ENCODE data around the gene RGS3. TPM values are rescaled to one million over a fixed set of nuclear protein-coding genes. Genes with fewer than 3 reads are reported as not detected.
"Not testable (repeated sequence)": the region's sequence is repeated elsewhere in the genome, so short reads cannot be mapped to it uniquely, and the experiment has no call there.

The RGS3 gene
- total RNA-seq, 4 donors from 2014 or later, result 16.2 to 75.6 (median 54.9) TPM

- no peak overlapping the region for H3K27ac ChIP-seq
- H3K27me3 ChIP-seq, result no peaks in the 10 kb centered on the region
- no peaks in the 10 kb centered on the region for H3K9me3 ChIP-seq
- intact Hi-C loops (cut with DNase I; ENCODE audit: low total_unique reads), result no loop called here
- DNase-seq, result no peak
- no peak overlapping the region for H3K4me3 ChIP-seq
- H3K36me3 ChIP-seq, result no peaks in the 10 kb centered on the region
- TF ChIP-seq, protein P1, sequence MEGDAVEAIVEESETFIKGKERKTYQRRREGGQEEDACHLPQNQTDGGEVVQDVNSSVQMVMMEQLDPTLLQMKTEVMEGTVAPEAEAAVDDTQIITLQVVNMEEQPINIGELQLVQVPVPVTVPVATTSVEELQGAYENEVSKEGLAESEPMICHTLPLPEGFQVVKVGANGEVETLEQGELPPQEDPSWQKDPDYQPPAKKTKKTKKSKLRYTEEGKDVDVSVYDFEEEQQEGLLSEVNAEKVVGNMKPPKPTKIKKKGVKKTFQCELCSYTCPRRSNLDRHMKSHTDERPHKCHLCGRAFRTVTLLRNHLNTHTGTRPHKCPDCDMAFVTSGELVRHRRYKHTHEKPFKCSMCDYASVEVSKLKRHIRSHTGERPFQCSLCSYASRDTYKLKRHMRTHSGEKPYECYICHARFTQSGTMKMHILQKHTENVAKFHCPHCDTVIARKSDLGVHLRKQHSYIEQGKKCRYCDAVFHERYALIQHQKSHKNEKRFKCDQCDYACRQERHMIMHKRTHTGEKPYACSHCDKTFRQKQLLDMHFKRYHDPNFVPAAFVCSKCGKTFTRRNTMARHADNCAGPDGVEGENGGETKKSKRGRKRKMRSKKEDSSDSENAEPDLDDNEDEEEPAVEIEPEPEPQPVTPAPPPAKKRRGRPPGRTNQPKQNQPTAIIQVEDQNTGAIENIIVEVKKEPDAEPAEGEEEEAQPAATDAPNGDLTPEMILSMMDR (IDR thresholded peaks at IDR 0.05), result no peak
- TF ChIP-seq POLR2A (IDR thresholded peaks at IDR 0.05), result no peak
- H3K4me1 ChIP-seq, result no peaks in the 10 kb centered on the region
These were observed 172.1 kb downstream of the RGS3 start for GRCh38 chr9:113635586-113635985.

- TF ChIP-seq POLR2A (IDR thresholded peaks at IDR 0.05), result no peak
- TF ChIP-seq, protein P1 (IDR thresholded peaks at IDR 0.05), result no peak
- intact Hi-C loops (cut with DNase I; ENCODE audit: low total_unique reads), result no loop called here
These were observed 172.6 kb downstream of the RGS3 start for GRCh38 chr9:113636165-113636564.

GRCh38 chr9:113636693-113637092 is 173.2 kb downstream of the RGS3 start:
- TF ChIP-seq, protein P1 (IDR thresholded peaks at IDR 0.05), result no peak
- no peak for TF ChIP-seq POLR2A (IDR thresholded peaks at IDR 0.05)
- Histone ChIP-seq H3K4me3 (no peak overlapping the region), H3K4me1 (no peaks in the 10 kb centered on the region), H3K27me3 (no peaks in the 10 kb centered on the region), H3K9me3 (no peaks in the 10 kb centered on the region), H3K27ac (no peak overlapping the region), H3K36me3 (no peaks in the 10 kb centered on the region)
- no peak for DNase-seq
- intact Hi-C loops (cut with DNase I; ENCODE audit: low total_unique reads), result no loop called here

More at GRCh38 chr9:113636165-113636564, 172.6 kb downstream of the RGS3 start:
- Histone ChIP-seq H3K4me1 (no peaks in the 10 kb centered on the region), H3K27me3 (no peaks in the 10 kb centered on the region), H3K27ac (no peak overlapping the region), H3K36me3 (no peaks in the 10 kb centered on the region), H3K4me3 (no peak overlapping the region), H3K9me3 (no peaks in the 10 kb centered on the region)
- DNase-seq, result no peak

GRCh38 chr9:113638490-113638889 is 175.0 kb downstream of the RGS3 start:
- TF ChIP-seq, protein P1 (IDR thresholded peaks at IDR 0.05), result no peak
- TF ChIP-seq POLR2A (IDR thresholded peaks at IDR 0.05), result no peak
- no peaks in the 10 kb centered on the region for H3K36me3 ChIP-seq

DNA sequence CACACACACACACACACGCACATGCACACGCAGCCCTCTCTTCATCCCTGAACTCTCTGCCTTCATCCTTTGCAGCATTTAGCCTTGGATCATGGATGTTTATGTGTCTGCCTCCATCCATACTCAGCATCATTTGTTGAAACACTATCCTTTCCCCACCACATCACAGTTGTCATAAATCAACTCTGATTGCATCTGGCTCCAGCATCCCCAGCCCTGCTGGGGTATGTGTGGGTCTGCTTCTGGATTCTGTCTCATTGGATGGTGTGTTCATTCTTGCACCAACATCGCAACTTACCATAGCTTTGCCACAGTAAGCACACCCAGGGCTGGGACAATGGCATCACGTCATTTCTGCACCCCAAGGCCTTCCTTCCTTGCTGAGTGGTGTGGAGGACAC is 175.4 kb downstream of the RGS3 start:
- no peak overlapping the region for H3K27ac ChIP-seq
- intact Hi-C loops (cut with DNase I; ENCODE audit: low total_unique reads), result no loop called here
- no peak for DNase-seq
- no peaks in the 10 kb centered on the region for H3K9me3 ChIP-seq
- no peak overlapping the region for H3K4me3 ChIP-seq
- H3K4me1 ChIP-seq, result no peaks in the 10 kb centered on the region
- no peaks in the 10 kb centered on the region for H3K27me3 ChIP-seq
- H3K36me3 ChIP-seq, result no peaks in the 10 kb centered on the region
- TF ChIP-seq POLR2A (IDR thresholded peaks at IDR 0.05), result no peak
- TF ChIP-seq, protein P1 (IDR thresholded peaks at IDR 0.05), result no peak

More at GRCh38 chr9:113638490-113638889, 175.0 kb downstream of the RGS3 start:
- no peaks in the 10 kb centered on the region for H3K4me1 ChIP-seq
- H3K4me3 ChIP-seq, result no peak overlapping the region
- intact Hi-C loops (cut with DNase I; ENCODE audit: low total_unique reads), result no loop called here
- no peak for DNase-seq
- no peak overlapping the region for H3K27ac ChIP-seq
- H3K27me3 ChIP-seq, result no peaks in the 10 kb centered on the region
- H3K9me3 ChIP-seq, result no peaks in the 10 kb centered on the region

DNA sequence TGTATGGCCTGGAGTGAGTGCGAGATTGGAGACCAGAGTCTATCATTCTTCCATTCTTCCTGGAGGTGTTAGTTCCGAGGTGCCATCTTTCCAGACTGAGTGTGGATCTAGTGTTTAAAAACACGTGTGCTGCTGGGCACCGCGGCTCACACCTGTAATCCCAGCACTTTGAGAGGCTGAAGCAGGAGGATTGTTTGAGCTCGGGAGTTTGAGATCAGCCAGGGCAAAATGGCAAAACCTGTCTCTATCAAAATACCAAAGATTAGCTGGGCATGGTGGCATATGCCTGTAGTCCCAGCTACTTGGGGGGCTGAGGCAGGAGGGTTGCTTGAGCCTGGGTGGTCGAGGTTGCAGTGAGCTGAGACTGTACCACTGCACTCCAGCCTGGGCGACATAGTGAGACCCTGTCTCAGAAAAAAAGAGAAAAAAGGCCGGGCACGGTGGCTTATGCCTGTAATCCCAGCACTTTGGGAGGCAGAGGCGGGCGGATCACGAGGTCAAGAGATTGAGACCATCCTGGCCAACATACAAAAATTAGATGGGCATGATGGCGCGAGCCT is 176.0 kb downstream of the RGS3 start:
- H3K27me3 ChIP-seq; intact Hi-C loops (cut with DNase I; ENCODE audit: low total_unique reads); H3K9me3 ChIP-seq; H3K4me1 ChIP-seq; DNase-seq; H3K4me3 ChIP-seq; H3K27ac ChIP-seq; H3K36me3 ChIP-seq: not testable (repeated sequence)
